B cell (primary cell): ENCODE data around the gene VPS13D. TPM values are rescaled to one million over a fixed set of nuclear protein-coding genes. Genes with fewer than 3 reads are reported as not detected.

ENCODE experiments used
- ATAC-seq: fragments of 200-7000 bp; cut with Tn5 transposase; one replicate; pipeline ENCODE4 v1.10.0; 2021; ENCODE audit warnings: low read depth, mild to moderate bottlenecking, moderate number of reproducible peaks, moderate library complexity
- CTCF ChIA-PET: fragments of 350-600 bp; sonication (Branson Sonifier 250); formaldehyde crosslinking; loops from one replicate; lab custom pipeline; 2021; ENCODE audit warnings: antibody characterized with exemption, inconsistent platforms; lab: Charles Lee
- POLR2A ChIA-PET: fragments of 350-600 bp; sonication (Branson Sonifier 250); formaldehyde crosslinking; loops from one replicate; lab custom pipeline; 2021; ENCODE audit warnings: antibody characterized with exemption; lab: Charles Lee
- DNase-seq: peaks from one replicate; pipeline ENCODE4 v3.0.0; 2013
- H2AFZ ChIP-seq: 2 replicates; pipeline ENCODE4 v1.6.1; 2012; ENCODE audit warnings: mild to moderate bottlenecking, low read depth, low read length; ENCODE audit not compliant: insufficient read depth, poor library complexity, severe bottlenecking
- H3K27ac ChIP-seq, 2 donors: 1 replicate in 1 of 2; 2 replicates in 1 of 2; pipeline ENCODE4 v1.5.1; 2012 to 2013; ENCODE audit warnings: low read length in 2 of 2, mild to moderate bottlenecking in 2 of 2, moderate library complexity in 1 of 2
- H3K27me3 ChIP-seq, 4 experiments: fragments of 200-600 bp in 1 of 4; sonication (generic) in 1 of 4; replicated peaks in 1 of 4; 1 replicate in 2 of 4; 2 replicates in 2 of 4; pipeline versions ENCODE4 v1.6.1 to v1.7.0; 2013 to 2016; ENCODE audit warnings: low read length in 3 of 4, mild to moderate bottlenecking in 2 of 4, mixed read lengths in 1 of 4, moderate library complexity in 1 of 4; ENCODE audit not compliant: insufficient read depth in 4 of 4, control insufficient read depth in 3 of 4; ENCODE audit errors: control extremely low read depth in 1 of 4
- H3K36me3 ChIP-seq, 2 experiments: replicated peaks in 1 of 2; 1 replicate in 1 of 2; 2 replicates in 1 of 2; pipeline versions ENCODE4 v1.6.1 to v1.7.1; 2013; ENCODE audit warnings: low read length in 1 of 2; ENCODE audit not compliant: insufficient read depth in 2 of 2, control insufficient read depth in 1 of 2; ENCODE audit errors: control extremely low read depth in 1 of 2, extremely low read depth in 1 of 2
- H3K4me1 ChIP-seq, 2 donors: fragments of 200-600 bp in 1 of 2; sonication (generic) in 1 of 2; 1 replicate in 1 of 2; 2 replicates in 1 of 2; pipeline versions ENCODE4 v1.5.1 to v1.6.1; 2013 to 2017; ENCODE audit warnings: low read length in 2 of 2; ENCODE audit not compliant: control insufficient read depth in 2 of 2, insufficient read depth in 2 of 2
- H3K4me2 ChIP-seq: replicated peaks from 2 replicates; pipeline ENCODE3; 2012; ENCODE audit warnings: mild to moderate bottlenecking, low read depth, low read length; ENCODE audit not compliant: poor library complexity, severe bottlenecking
- H3K4me3 ChIP-seq, 5 experiments: fragments of 200-600 bp in 1 of 5; sonication (generic) in 1 of 5; 1 replicate in 3 of 5; 2 replicates in 2 of 5; pipeline versions ENCODE4 v1.5.1 to v1.7.0; 2011 to 2016; ENCODE audit warnings: low read length in 4 of 5, mild to moderate bottlenecking in 4 of 5, low read depth in 2 of 5, control low read depth in 1 of 5, moderate library complexity in 1 of 5; ENCODE audit not compliant: insufficient read depth in 1 of 5; ENCODE audit errors: control extremely low read depth in 1 of 5, extremely low read depth in 1 of 5
- H3K79me2 ChIP-seq: fragments of 200-600 bp; sonication (generic); one replicate; pipeline ENCODE4 v1.6.0; 2016; ENCODE audit warnings: low read length; ENCODE audit not compliant: control insufficient read depth, insufficient read depth
- H3K9ac ChIP-seq: fragments of 200-600 bp; sonication (generic); 2 replicates; pipeline ENCODE4 v1.6.1; 2017; ENCODE audit warnings: mild to moderate bottlenecking, low read length, moderate library complexity
- H3K9me3 ChIP-seq, 3 donors: one replicate each; pipeline versions ENCODE4 v1.6.1 to v1.7.1; 2013; ENCODE audit warnings: low read length in 2 of 3; ENCODE audit not compliant: control insufficient read depth in 2 of 3, insufficient read depth in 1 of 3; ENCODE audit errors: control extremely low read depth in 1 of 3
- H4K20me1 ChIP-seq: 2 replicates; pipeline ENCODE4 v1.6.0; 2012; ENCODE audit warnings: mild to moderate bottlenecking, low read length; ENCODE audit not compliant: insufficient read depth, control insufficient read depth, poor library complexity, severe bottlenecking
- H3K27ac Mint-ChIP-seq: one replicate; pipeline ENCODE4 v1.8.0; 2021; ENCODE audit warnings: mixed read lengths
- H3K27me3 Mint-ChIP-seq: one replicate; pipeline ENCODE4 v1.8.0; 2021; ENCODE audit warnings: mixed read lengths
- H3K4me1 Mint-ChIP-seq: one replicate; pipeline ENCODE4 v1.8.0; 2021; ENCODE audit warnings: mixed read lengths
- H3K4me3 Mint-ChIP-seq: one replicate; pipeline ENCODE4 v1.8.0; 2021; ENCODE audit warnings: mixed read lengths
- H3K9me3 Mint-ChIP-seq: one replicate; pipeline ENCODE4 v1.8.0; 2022; ENCODE audit warnings: mixed read lengths; ENCODE audit not compliant: insufficient read depth
- EZH2 ChIP-seq: IDR thresholded peaks from 2 replicates; pipeline ENCODE4 v1.6.1; 2012; ENCODE audit warnings: borderline replicate concordance, low read depth, mild to moderate bottlenecking, moderate library complexity, low read length; ENCODE audit not compliant: insufficient read depth, poor library complexity, severe bottlenecking
- WGBS: methylation state at CpG from one replicate; pipeline ENCODE4 v1.1.5; 2013; ENCODE audit warnings: missing lambda C conversion rate; ENCODE audit not compliant: insufficient coverage; 5-methylcytosine and 5-hydroxymethylcytosine counted together
- intact Hi-C: fragments of 100-400 bp; cut with micrococcal nuclease; formaldehyde crosslinking; loops from one replicate; pipeline ENCODE4 v1.10.0; 2022
- polyA plus RNA-seq: library from polyadenylated mRNA; depleted of rRNA; stranded (reverse); fragments of >200 nt; gene quantifications from 2 replicates; pipeline ENCODE4 v1.2.3, GENCODE V29; 2012
- total RNA-seq, 2 donors: library from RNA; stranded (reverse); fragments of 120-200 nt in 1 of 2; gene quantifications; 1 replicate in 1 of 2; 2 replicates in 1 of 2; pipeline versions ENCODE4 v1.2.3 to v1.2.4, GENCODE V29; 2013 to 2022
- TF ChIP-seq, protein P1 (sequence below): fragments of 200-600 bp; IDR thresholded peaks from one replicate; pipeline ENCODE4 v1.8.0; 2022; ENCODE audit warnings: antibody characterized with exemption, mild to moderate bottlenecking

Gene VPS13D
- total and polyA plus RNA-seq, 2 donors (not counting 1 experiment from before 2014, with no cell fraction given), result 29.9 to 104 TPM

DNA sequence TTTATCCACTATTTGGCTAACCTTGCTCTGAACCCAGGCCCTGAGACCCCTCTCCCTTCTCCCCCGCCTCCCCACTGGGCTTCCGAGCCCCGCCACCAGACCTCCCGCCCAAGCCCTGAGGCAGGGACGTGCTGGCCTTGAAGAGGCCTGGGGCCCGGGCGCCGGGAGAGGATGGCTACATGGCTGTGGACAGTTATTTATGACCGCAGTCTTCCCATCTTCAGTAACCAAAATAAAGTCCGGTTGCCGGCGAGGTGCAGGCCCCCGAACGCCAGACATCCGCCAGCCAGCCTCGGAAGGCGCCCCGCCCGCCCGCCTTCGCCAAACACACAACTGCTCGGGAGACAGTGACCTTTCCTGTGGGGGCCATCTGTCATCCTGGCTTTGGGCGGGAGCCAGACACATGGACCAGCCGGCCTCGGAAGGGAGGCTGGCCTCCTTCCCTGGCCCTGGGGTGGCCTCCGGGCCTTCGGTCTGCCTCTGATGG, 319.2 kb downstream of the VPS13D start:
- CTCF ChIA-PET, result no interaction called here
- Histone ChIP-seq H2AFZ (no peak overlapping the region), H3K27ac (no peak overlapping the region), H3K27me3 (no peaks in the 10 kb centered on the region), H3K79me2 (no peaks in the 10 kb centered on the region), H4K20me1 (no peaks in the 10 kb centered on the region), H3K36me3 (no peaks in the 10 kb centered on the region), H3K4me3 (no peak overlapping the region), H3K9me3 (peaks cover 0 to 2% (median 0%) of the 10 kb centered on the region in 3 donors), H3K4me1 (no peaks in the 10 kb centered on the region), H3K4me2 (no peak overlapping the region), H3K9ac (no peak overlapping the region)
- DNase-seq (no peak), ATAC-seq (no peak)
- Mint-ChIP-seq H3K27ac (no peak overlapping the region), H3K27me3 (peaks cover 6% of the 10 kb centered on the region), H3K9me3 (no peaks in the 10 kb centered on the region), H3K4me3 (no peak overlapping the region), H3K4me1 (no peaks in the 10 kb centered on the region)
- intact Hi-C loops, result no loop called here
- 92% methylated on average over 27 of the region's 27 CpGs for WGBS
- POLR2A ChIA-PET, result no interaction called here
- TF ChIP-seq EZH2, result no peak
- TF ChIP-seq, protein P1, sequence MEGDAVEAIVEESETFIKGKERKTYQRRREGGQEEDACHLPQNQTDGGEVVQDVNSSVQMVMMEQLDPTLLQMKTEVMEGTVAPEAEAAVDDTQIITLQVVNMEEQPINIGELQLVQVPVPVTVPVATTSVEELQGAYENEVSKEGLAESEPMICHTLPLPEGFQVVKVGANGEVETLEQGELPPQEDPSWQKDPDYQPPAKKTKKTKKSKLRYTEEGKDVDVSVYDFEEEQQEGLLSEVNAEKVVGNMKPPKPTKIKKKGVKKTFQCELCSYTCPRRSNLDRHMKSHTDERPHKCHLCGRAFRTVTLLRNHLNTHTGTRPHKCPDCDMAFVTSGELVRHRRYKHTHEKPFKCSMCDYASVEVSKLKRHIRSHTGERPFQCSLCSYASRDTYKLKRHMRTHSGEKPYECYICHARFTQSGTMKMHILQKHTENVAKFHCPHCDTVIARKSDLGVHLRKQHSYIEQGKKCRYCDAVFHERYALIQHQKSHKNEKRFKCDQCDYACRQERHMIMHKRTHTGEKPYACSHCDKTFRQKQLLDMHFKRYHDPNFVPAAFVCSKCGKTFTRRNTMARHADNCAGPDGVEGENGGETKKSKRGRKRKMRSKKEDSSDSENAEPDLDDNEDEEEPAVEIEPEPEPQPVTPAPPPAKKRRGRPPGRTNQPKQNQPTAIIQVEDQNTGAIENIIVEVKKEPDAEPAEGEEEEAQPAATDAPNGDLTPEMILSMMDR, result no peak

DNA sequence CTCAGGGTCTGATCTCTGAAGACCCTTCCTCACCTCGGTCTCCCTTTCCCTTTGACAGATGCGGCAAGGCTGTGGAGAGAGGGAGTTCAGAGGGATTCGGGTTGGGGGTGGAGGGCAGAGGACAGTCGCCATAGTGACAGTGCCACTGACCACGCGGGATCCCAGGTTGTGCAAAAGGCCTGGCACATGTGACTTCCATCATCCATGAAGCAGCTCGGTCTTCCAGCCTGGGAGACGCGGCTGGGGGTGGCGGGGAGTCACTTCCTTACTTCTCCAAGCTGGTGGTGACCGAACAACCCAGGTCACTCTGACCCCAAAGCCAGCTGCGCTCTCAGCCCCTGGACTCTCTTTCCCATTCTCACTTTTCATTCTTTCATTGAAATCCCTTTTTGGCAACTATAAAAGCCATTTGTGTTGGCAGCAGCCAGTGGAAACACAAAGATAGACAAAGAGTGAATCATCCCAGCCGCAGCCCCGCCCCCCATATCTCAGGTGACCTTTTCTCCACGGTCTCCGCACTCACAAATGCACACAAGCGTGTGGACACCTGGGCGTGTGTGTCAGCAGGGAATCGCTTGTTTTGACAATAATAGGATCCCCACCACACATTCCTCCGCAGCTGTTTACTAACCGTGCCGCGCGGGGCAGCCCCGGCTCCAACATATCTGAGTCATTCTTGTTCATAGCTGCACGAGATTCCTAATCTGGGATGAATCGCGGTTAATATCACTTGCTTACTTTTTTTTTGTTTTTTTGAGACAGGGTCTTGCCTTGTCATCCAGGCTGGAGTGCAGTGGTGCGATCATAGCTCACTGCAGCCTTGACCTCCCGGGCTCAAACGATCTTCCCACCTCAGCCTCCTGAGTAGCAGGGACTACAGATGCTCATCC, 319.9 kb downstream of the VPS13D start:
- H3K27ac ChIP-seq, result no peak overlapping the region
- H3K4me2 ChIP-seq, result no peak overlapping the region
- H3K9me3 ChIP-seq, result peaks cover 0 to 6% (median 0%) of the 10 kb centered on the region in 3 donors
- CTCF ChIA-PET, result no interaction called here
- Mint-ChIP-seq H3K27me3 (peaks cover 2% of the 10 kb centered on the region), H3K27ac (no peak overlapping the region), H3K9me3 (no peaks in the 10 kb centered on the region), H3K4me3 (no peak overlapping the region), H3K4me1 (no peaks in the 10 kb centered on the region)
- no peaks in the 10 kb centered on the region for H3K27me3 ChIP-seq
- no peak overlapping the region for H3K9ac ChIP-seq
- POLR2A ChIA-PET, result no interaction called here
- H3K79me2 ChIP-seq, result no peaks in the 10 kb centered on the region
- TF ChIP-seq, protein P1, result no peak
- no peak for TF ChIP-seq EZH2
- no peak for ATAC-seq
- WGBS, result 93% methylated on average over 27 of the region's 31 CpGs
- no peaks in the 10 kb centered on the region for H3K36me3 ChIP-seq
- no peak for DNase-seq
- H2AFZ ChIP-seq, result no peak overlapping the region
- intact Hi-C loops, result no loop called here
- no peaks in the 10 kb centered on the region for H4K20me1 ChIP-seq
- no peaks in the 10 kb centered on the region for H3K4me1 ChIP-seq
- H3K4me3 ChIP-seq, result no peak overlapping the region
